ENCODE data around the gene TMEM198.

- TF ChIP-seq CTCF (IDR thresholded peaks at IDR 0.05) (no peak), POLR2A (IDR thresholded peaks at IDR 0.05) (no peak)
Measured at GRCh38 chr2:219538956-219539788, 4.7 kb upstream of the TMEM198 start.

Data from vagina (tissue), 2 donors.